ENCODE data around the gene PIAS1. TPM values are rescaled to one million over a fixed set of nuclear protein-coding genes. Genes with fewer than 3 reads are reported as not detected.

The PIAS1 gene
- total RNA-seq, 1 donor from 2014 or later = 14.9 TPM

DNA sequence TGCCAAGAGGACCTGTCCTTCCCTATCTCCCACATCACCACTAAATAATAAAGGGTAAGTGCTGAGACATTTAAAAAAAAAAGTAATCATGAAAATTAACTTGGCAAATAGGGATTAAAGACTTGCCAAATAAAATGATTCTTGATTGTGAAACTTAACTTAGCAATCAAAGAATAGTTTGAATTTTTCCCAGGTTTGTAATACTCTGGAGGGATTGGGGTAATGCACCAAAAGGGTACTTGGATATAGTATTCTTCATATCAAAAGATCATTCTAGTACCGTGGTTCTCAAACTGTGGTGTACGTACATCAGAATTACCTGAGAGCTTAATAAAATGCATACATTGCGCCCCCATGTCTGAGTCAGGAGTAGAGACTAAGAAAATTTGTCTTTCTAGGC is 122.5 kb downstream of the PIAS1 start:
- DNase-seq (ENCODE audit: low read depth) = no peak

DNA sequence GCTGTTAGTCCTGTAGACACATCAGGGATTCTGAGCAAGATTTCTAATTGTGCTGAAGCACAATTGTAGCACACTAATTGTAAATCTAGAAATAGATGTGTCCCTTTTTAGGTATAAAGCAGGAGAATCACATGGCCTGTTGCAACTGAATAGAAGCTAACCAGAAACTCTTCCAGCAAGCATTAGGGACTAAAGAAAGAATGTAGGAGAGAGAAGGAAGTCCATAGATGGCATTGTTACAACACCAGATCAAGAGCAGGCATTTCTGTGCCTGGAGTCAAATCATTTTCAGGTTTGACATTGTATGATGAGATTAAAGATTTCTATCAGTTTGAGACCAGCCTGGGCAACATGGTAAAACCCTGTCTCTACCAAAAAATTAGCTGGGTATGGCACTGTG is 123.6 kb downstream of the PIAS1 start:
- no peak for DNase-seq (ENCODE audit: low read depth)

DNA sequence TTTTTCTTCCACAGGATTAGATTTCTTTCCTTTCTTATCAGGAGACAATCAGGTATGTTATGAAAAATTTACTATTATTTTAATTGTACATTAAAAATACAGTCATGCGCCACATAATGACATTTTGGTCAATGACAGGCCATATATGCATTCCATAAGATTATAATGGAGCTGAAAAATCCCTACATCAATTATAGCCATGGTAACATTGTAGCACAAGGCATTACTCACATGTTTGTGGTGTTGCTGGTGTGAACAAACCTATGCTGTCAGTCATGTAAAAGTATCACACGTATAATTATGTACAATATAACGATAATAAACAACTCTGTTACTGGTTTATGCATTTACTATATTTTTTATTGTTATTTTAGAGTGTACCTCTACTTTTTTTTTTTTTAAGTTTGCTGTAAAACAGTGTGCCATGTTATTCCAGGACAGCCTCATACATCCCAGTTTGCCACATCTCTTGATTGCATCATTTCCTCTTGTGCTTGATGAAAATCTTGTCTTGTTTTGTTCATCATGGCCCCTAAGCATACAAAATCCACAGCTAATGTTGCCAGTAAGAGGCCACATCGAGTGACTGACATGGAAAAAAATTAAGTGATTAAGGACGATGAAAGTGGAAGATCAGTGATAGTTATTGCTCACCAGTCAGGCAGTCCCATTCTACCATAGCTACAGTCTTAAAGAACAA is 129.7 kb downstream of the PIAS1 start:
- DNase-seq (ENCODE audit: low read depth) = no peak

DNA sequence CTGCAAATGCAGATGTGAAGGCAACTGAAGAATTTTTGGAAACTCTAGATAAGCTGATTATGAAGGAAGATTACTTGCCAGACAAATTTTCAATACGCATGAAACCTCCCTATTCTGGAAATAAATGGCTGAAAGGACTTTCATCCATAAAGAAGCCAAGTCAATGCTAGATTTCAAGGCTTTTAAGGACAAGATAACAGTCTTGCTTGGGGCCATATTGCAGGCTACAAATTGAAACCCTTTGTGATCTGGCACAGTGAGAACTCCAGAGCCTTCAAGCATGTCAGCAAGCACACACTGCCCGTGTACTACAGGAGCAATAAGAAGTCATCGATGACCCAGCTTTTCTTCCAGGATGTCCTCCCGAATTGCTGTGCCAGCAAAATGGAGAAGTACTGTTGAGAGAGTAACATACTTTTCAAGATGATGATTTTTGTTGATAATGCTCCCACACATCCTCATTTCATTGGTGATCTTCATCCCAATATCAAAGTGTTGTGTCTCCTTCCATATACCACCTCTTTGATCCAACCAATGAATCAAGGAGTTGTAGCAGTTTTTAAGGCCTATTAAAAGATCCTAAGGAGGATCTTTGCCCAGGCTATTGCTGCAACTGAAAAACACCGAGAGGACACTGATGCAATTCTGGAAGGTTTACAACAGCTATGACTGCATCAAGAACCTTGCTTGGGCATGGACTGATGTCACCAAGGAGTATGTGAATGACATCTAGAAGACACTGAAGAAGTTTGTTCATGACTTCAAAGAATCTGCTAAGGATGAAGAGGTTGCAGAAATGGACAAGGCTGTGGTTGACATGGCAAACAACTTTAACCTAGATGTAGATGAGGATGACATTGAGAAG is 130.7 kb downstream of the PIAS1 start:
- DNase-seq (ENCODE audit: low read depth) = no peak

DNA sequence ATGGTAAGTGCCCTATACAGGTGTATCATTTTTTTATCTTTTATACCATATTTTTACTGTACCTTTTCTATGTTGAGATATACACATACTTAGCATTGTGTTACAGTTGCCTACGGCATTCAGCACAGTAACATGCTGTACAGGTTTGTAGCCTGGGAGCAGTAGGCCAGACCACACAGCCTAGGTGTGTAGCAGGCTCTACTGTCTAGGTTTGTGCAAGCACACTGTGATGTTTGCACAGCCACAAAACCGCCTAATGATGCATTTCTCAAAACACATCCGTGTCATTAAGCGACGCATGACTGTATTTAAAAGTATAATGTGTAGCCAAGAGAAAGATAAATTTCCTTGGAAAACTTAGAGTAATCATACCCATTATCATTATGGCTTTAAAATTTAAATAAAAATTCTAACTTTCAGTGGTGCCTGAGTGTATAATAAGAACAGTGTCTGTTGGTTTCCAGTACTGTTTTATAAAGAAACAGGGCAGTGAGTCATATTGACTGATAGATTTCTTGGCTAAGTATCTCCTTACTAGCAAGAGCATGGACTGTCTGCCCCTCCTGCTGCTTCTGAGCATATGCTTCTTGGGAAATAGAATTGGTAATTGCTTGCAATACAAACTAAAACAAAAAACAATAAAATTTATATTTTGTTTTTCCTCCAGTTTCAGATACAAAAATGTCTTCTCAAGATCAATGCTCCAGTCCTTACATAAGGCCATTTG is 132.7 kb downstream of the PIAS1 start:
- DNase-seq (ENCODE audit: low read depth) = peak; percentile 36

DNA sequence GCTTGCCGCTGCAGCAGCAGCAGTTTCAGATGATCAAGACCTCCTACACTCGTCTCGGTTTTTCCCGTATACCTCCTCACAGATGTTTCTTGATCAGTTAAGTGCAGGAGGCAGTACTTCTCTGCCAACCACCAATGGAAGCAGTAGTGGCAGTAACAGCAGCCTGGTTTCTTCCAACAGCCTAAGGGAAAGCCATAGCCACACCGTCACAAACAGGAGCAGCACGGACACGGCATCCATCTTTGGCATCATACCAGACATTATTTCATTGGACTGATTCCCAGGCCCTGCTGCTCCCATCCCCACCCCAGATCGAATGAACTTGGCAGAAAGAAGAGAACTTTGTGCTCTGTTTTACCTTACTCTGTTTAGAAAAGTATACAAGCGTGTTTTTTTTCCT is 133.4 kb downstream of the PIAS1 start:
- peak; percentile 81 for DNase-seq (ENCODE audit: low read depth)

DNA sequence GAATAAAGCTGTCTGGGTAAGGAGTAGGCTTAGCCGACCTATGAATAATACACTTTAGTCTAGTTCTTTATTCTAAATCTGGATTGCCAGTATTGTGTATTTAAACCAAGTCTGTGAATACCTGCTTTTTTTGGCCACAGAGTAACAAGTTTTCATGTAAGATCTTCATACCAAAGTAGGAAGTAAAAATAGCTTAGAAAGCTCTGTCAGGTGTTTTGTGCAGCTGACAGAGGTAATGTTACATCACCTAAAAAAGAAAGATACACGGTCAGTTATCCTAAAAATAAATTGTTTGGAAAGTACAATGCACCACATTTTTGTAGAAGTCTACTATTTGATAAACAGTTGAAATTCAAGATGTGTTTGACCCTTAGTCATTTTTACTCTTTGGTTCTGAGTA is 134.5 kb downstream of the PIAS1 start:
- no peak for DNase-seq (ENCODE audit: low read depth)

DNA sequence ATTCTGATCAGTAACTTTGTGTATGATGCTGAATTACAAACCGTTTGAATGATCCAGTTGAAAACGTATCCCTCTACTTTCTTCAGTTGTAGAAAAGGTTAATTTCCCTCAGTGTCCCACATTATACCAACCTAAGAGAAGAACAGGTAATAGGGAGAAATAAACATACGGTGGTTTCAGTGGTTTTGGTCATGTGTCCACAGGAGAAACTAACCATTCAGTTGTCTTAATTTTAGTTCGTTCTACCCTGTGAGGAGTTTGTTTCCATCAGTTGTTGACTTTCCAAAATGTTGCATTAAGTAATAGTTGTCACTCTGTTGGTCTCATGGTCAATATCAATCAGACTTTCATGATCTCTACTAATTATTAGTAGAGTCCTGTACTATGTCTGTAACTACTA is 135.9 kb downstream of the PIAS1 start:
- DNase-seq (ENCODE audit: low read depth) = no peak

DNA sequence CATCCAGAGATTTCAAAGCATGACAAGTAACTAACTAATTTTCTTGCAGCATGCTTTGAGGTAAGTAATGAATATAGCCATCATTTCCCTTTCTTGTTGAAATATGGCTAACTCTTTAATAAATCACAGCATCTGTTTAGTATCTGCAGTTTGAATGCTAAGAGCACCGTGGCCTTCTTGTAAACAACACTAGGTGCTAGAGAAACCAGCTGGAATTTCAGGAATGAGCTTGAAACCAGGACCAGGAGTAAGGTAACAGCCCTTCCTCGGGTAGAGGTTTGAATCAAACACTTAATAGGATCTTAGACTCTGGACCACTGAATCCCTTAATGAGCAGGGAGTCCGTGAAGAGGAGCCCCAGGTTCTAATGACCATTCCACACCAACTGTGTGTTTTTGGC is 137.4 kb downstream of the PIAS1 start:
- DNase-seq (ENCODE audit: low read depth) = no peak

DNA sequence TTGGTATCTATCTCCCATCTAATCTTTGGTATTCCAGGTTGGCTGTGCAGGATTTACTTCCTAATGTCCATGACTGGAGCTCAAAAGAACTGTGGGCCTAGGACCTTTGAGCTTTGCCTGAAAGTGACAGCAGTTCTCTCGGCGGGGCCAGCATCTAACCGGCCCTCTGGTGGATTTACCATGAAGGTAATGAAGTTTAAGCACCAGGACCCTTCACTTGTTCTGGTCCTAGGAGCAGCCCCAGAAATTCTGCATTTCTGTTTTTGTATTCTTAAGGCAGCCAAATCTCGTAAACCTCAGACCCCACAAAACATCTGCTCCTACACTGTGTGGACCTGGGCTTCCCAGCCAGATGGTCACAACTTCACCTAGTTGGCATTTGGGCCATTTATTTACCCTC is 138.0 kb downstream of the PIAS1 start:
- no peak for DNase-seq (ENCODE audit: low read depth)

DNA sequence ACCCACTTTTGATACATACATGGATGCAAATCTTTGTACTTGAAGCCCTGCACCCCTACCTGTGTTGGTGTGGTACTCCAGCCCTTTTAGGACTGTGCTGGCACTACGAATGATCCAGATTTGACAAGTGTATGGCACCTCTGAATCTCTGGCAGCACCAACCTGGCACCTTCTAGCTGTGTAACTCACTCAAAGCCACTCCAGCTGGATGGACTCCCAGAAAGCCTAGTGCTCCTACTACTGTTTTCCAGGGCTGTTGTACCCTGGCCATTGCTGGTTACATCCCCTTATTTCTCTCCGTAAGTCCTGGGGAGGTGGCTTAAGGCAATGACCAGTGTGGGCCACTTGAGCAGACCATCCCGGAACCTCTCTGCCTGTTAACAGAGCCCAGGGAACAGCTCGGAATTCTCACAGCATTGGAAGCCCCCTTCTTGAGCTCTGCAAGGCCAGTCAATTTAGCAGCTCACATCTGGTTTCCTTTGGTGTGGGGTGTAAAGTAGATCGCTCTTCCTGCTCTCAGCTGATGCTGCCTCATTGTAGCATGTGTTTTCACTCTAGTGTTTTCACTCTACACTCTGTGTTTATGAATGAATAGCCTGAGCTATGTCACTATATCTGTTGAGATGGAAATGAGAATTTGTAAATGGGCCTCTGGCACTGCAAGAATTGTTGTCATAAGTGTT is 138.8 kb downstream of the PIAS1 start:
- DNase-seq (ENCODE audit: low read depth) = no peak

DNA sequence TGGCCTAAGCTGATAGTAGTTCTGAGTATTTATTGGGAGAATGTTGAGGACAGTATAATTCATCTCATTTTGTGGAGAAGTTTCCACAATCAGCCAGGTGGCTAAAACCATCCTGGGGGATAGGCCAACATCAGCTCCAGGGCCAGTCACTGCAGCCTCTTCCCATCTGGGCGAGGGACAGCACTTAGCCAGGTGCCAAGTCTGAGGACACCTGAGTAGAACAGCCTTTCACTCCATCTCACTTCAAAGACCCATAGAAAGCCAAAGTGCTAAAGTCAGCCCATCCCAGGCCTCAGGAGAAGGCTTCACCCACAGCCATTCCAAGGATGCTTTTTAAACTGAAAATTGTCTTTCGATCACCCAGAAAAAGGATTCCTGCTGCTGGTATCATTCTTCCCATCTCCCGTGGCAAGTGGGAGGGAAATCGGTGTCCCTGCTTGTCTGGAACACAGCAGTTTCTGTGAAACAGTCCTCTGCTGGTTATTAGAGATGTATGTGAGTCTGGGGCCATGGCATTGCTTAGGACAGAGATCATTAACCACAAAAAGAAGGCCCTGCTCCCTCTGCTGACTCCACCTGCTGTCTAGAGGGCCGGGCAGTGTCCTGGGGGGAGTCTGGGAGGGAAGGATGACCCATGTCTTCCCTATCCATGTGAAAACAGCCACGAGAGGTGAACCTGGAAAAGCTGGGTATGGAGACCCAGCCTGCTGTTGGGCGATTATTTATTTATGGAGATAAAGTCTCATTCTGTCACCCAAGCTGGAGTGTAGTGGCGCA is 141.4 kb downstream of the PIAS1 start:
- peak; percentile 61 for DNase-seq (ENCODE audit: low read depth)

DNA sequence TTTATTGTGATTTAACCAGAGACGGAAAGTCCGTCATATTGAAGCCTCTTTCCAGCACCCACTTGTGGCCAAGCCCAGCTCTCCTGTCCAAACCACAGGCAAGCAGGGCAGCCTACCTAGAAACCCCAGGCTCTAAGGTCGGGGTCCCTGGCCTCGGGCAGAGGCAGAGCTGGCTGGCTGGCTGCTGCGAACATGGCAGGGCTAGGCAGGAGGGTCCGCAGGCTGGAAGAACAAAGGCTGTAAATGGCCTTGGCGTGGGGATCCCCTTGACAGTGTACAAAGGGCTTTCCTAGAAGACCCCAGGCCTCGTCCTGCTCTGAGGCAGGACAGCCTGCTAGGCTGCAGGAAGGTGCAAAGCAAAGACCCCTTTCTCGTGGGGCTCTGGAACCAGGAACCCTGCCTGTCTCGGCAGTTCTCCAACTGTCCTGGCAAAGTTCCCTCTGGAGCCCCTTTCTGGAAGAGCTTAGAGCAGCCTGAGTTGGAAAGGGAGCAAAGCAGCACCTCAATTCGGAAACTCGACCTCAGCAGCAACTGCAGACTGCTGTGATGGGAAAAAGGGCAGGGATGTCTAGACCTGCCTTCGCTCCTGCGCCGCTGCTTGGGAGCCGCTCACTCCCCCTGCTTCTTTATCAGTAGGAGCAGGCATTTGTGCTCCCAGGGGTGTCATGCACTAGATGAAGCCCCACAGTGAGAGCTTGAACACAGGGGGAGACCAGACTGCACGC is 142.5 kb downstream of the PIAS1 start:
- no peak for DNase-seq (ENCODE audit: low read depth)

DNA sequence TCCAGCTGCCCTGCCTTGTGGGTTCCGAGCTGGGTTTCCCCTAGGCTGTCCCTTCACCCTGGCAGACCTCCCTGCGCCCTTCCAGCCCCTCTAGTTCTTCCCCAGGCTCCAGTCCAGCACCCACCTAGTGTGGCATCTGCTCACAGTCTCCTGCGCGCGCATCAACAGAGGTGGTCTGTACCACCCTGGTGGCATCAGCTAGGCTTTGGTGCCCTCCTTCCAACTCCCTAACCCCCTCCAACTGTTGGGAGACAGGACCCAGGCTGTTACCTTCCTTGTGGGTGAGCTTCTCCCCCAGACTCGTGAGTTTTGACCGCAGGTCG is 143.0 kb downstream of the PIAS1 start:
- no peak for DNase-seq (ENCODE audit: low read depth)

DNA sequence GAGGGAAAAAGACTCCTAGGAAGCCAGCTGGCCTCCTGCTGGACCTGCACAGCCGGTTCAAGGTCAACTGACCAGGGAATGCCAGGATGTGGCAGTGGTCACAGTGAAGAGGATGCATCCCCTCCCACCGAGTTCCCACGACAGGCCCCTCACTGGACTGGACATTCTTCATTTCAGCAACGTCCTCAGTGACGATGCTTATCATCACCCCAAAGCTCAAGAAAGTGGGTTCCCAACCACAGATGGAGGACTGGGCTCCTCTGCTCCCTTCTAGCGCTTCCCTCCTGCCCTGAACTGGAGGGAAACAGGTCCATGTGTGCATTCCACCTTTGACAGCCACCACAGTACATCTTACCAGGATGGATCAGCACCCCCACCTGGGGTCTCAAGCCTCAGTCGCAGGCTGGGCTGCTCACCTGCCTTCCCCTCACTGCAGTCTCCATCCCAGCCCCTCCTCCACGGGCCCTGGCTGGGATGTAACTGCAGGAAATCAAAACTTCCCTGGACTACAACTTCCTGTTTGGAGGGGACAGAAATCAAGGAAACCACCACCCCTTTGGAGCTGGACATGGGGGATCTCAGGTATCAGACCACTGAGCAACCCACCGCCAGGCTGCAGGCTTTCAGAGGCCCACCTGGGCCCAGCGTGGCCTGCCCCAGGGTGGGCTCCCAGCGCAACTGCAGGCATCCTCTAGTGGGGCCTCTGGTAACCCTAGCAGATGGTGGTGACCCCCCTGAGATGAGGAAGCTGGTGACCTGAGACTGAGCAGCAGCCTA is 143.7 kb downstream of the PIAS1 start:
- DNase-seq (ENCODE audit: low read depth) = no peak

DNA sequence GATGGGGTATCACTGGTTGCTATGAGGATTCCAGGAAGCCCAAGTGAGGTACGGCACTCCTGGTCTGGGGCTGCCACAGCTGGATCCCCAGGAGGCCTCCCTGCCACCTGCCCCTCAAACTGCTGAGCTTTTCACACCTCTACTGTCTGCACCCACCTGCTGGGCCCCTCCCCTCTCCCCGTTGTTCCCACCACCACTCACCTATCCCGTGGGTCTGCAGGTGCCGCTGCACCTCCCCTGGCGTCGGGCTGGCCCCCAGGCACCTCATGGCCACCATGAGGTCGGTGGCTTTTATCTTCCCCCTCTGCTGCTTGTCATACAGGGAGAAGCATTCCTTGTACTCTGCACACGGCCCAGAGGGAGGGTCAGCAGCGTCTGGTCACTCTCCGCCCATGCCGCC is 145.2 kb downstream of the PIAS1 start:
- DNase-seq (ENCODE audit: low read depth) = no peak

DNA sequence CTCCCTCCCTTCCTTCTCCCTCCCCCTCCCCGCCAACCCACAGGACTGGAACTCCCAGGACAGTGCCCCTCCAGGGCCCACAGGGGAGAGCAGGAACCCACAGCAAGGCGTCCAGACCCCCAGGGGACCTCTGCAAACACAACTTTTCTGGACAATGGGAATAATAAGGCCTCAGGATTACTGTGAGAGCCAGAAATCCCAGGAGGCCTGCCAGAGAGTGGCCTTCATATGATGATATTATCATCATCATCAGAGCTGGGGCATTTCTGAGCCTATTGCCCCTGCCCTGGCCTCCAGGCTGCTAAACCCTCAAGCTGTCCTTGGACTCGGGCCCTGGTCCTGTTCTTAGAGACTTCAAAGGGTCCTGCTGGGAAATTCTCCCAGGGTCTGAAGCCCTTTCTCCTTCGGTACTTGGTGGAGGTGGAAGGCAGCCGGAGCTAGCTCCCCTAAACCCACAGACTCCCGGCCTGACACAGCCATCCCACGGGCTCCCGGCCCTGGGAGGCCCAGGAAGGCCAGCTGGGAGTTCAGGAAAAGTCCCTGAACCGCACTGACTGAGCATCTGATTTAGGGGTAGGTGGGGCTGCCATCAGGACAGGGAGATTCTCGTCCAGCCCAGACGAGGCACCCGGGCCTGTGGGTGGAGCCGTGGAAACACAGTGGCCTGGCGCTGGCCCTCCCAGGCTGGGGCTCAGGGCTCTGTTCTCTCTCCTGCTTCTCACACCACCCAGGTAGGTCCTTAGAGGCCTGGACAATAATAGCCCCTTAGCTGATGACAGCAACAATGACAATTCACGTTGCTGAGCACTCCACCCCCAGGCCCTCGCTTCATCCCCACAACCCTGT is 146.1 kb downstream of the PIAS1 start:
- DNase-seq (ENCODE audit: low read depth) = no peak

DNA sequence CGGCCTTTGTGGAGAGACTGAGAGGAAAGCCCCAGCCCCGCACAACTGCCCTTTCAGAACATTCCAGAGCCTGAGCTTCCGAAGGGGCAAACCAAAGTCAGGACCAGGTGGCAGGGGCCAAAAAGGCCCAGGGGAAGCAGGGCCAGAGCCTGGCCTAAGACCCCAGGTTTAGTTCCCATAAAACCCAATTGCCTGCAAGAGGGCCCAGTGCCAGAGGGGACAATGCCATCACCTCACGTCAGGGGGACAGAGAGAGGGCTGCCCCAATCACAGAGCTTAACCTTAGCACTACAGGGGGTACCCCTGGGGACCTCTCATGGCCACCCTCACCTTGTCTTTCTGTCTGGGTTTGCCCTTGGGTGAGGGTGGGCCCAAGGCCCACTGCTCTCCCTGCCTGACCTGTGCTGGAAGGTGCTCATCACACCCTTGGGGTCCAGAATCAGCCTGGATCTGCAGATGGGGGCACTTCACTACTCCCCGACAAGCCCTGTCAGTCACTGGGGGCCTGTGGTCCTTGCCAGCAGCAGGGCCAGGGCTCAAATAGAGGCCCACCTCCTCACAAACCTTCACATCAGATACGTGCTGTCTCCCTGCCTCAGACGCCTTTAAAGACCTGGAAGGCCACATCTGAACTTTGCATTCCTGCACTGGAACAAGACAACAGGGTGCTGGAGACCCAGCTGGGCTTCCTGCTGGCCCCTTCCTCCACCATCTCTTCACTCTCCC is 147.2 kb downstream of the PIAS1 start:
- no peak for DNase-seq (ENCODE audit: low read depth)
